Stimulated activated naive B cell treated with anti-CD40 and anti-IgM and Interleukin-4, amounts not matched to agents 10 μg/mL and 1 μg/mL and 100 μg/mL, for 72 hours (primary cell): ENCODE results near the gene TOM1L2.

Experiments used
- ATAC-seq, 2 donors: fragments of 150-1000 bp; cut with Tn5 transposase; replicated peaks; 2 replicates each; pipeline ENCODE4 v1.10.0; 2021; ENCODE audit warnings: moderate library complexity in 1 of 2
- DNase-seq: peaks from one replicate; pipeline ENCODE4 v3.0.0; 2021
- H3K27ac Mint-ChIP-seq: one replicate; pipeline ENCODE4 v1.8.0; 2022; ENCODE audit warnings: mild to moderate bottlenecking, mixed read lengths
- H3K27me3 Mint-ChIP-seq, 2 donors: one replicate each; pipeline ENCODE4 v1.8.0; 2022; ENCODE audit warnings: mixed read lengths in 2 of 2
- H3K36me3 Mint-ChIP-seq, 2 donors: one replicate each; pipeline ENCODE4 v1.8.0; 2022; ENCODE audit warnings: mixed read lengths in 2 of 2, mild to moderate bottlenecking in 1 of 2
- H3K4me1 Mint-ChIP-seq, 2 donors: one replicate each; pipeline ENCODE4 v1.8.0; 2022; ENCODE audit warnings: mixed read lengths in 2 of 2, mild to moderate bottlenecking in 1 of 2
- H3K4me3 Mint-ChIP-seq, 2 donors: one replicate each; pipeline ENCODE4 v1.8.0; 2022; ENCODE audit warnings: mild to moderate bottlenecking in 2 of 2, mixed read lengths in 2 of 2, moderate library complexity in 1 of 2
- H3K9me3 Mint-ChIP-seq, 2 donors: one replicate each; pipeline ENCODE4 v1.8.0; 2022; ENCODE audit warnings: mixed read lengths in 2 of 2, mild to moderate bottlenecking in 1 of 2

Gene TOM1L2

DNA sequence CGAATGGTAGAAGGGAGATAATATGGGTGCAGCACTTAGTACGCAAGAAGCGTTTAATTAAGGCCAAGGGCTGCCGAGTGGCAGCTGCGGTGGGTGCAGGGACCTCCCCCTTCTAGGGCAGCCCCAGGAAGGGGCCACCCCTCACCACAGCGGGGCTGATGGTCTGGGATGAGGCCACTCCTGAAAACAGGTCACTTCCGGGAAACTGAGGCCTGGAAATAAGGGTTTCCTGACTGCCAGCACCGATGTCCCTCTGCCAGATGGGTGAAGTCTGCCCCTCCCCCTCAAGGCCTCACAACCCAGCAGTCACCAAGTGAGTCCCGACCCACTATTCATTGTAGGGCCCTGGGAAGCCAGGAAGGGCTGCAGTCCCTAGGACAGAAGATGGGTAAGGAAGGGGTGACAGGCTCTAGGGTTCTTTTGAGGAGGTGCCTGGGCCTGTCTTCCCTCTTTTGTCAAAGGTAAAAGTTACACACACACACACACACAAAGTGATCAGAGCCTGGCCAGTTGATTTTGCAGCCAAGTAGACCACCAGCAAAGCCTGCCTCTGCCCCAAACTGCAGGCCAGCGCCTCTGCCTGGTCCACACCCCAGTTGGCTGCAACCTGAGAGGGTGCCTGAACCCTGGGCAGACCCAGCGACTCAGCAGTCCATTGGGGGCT, 147.9 kb downstream of the TOM1L2 start:
- peak overlapping the region; percentile 76 to 82 for H3K4me3 Mint-ChIP-seq
- peak; percentile 53 to 58 for ATAC-seq
- peak overlapping the region; percentile 94 for H3K27ac Mint-ChIP-seq
- peak; percentile 46 for DNase-seq
- no peaks in the 10 kb centered on the region for H3K9me3 Mint-ChIP-seq
- peaks cover 53 to 63% of the 10 kb centered on the region in 2 donors for H3K36me3 Mint-ChIP-seq
- H3K4me1 Mint-ChIP-seq: peaks cover 68 to 88% of the 10 kb centered on the region in 2 donors
- H3K27me3 Mint-ChIP-seq: no peaks in the 10 kb centered on the region

DNA sequence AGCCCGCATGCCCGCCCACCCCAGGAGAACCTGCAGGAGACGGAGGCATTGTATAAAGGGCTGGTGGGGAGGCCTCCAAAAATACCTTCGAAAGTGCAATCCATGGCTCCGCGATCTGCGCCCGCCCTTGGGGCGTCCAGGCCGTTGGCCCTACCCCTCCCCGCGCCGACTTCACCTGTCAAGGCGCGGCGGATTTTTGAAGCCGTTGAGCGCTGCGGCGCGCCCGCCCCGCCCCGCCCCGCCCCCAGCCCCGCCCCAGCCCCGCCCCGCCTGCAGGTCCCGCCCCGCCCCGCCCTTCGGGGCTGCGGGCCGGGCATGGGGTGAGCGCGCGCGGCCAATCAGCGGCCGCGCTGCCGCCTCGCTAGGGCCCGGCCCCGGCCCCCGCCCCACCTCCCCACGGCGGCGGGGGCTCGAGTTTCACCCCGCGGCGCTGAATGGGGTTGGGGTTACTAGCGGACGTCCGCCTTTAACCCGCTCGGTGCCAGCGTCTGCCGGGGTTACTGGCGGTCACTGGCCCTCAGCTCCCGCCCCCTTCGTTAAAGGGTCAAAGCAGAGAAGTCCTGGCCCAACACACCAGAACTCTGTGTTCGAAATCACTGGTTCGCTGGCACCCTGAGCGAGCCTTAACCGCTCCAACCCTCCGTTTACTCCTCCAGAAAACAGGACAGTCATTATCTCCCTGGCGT, 148.6 kb downstream of the TOM1L2 start:
- ATAC-seq (peak; percentile 74 to 83), DNase-seq (peak; percentile 69)
- Mint-ChIP-seq H3K4me1 (peaks cover 71 to 93% of the 10 kb centered on the region in 2 donors), H3K9me3 (no peaks in the 10 kb centered on the region), H3K4me3 (peak overlapping the region; percentile 76 to 82), H3K27me3 (no peaks in the 10 kb centered on the region), H3K27ac (peak overlapping the region; percentile 94), H3K36me3 (peaks cover 58 to 68% of the 10 kb centered on the region in 2 donors)

DNA sequence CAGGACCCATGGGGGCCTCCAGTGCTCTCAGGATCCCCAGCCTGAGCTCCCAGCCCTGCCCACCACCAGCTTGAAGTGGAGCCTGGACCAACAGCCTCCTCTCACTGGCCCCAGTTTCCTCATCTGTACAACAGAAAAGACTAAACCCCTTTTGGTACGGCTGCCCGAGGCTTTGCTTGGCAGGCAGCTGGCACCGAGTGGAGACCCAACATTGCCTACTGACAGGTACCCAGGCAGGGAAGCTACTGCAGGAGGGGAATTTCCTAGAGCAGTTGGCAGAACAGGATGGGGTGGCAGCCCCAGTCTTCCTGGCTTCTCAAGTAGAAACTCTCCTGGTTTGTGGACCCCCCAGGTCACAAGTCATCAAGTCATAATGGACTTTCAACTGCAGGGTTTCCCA, 149.6 kb downstream of the TOM1L2 start:
- Mint-ChIP-seq H3K9me3 (no peaks in the 10 kb centered on the region), H3K4me3 (peak overlapping the region; percentile 22 to 46), H3K27me3 (no peaks in the 10 kb centered on the region), H3K4me1 (peaks cover 68 to 86% of the 10 kb centered on the region in 2 donors), H3K36me3 (peaks cover 53 to 65% of the 10 kb centered on the region in 2 donors), H3K27ac (no peak overlapping the region)
- DNase-seq (no peak), ATAC-seq (no peak)

DNA sequence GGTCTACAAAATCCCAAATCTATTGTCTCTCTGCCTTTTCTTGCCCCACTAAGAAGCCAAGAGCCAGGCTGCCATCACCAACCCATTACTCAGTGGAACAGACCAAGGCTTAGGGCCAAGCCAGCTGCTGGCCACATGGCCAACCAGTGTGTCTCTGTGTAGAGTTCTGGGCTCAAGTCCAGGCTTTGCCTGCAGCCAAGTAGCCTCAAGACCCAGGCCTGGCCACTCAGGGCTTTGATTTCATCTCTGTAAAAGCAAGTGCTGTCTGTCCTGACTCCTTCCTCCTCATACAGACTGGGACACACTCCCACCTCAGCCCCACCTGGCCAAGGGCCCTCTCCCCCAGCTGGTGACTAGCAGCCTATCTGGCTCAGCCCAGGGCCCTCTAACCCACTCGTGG, 150.0 kb downstream of the TOM1L2 start:
- H3K27ac Mint-ChIP-seq: peak overlapping the region; percentile 71
- no peaks in the 10 kb centered on the region for H3K27me3 Mint-ChIP-seq
- no peak overlapping the region for H3K4me3 Mint-ChIP-seq
- H3K4me1 Mint-ChIP-seq: peaks cover 65 to 82% of the 10 kb centered on the region in 2 donors
- ATAC-seq (no peak), DNase-seq (no peak)
- H3K36me3 Mint-ChIP-seq: peaks cover 50 to 65% of the 10 kb centered on the region in 2 donors
- H3K9me3 Mint-ChIP-seq: no peaks in the 10 kb centered on the region

DNA sequence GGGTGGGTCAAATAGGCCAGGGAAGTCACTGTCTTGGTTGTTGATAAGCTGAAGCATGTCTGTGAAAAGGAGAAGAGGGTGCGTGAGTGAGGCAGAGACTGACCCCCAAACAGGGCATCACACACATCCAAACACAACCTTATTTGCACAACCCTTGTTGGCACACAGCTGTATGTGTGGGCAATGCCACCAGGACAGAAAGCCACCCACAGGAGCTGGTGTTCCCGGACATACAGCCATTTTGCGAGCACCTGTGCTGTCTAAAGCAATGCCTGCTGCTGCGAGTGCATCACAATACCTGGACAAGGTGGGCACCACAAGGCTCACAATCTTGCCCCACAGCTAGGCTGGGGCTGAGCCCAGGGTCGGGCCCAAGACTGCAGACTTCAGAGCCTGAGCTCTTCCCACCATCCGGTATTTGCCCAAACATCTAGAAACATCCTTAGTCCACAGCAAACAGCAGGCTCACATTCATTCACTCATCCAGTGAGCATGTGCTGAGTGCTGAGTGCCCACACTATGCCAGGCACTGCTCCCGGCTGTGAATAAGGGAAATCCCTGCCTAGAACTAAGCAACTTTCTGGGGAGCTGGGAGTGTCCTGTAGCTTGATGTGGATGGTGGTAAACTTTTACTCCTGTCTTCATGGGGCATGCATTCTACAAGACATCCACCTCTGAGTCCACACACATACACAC, 151.6 kb downstream of the TOM1L2 start:
- no peak for ATAC-seq
- DNase-seq: no peak
- Mint-ChIP-seq H3K4me3 (peak overlapping the region in 1 of 2 donors; percentile 56), H3K27ac (no peak overlapping the region), H3K27me3 (no peaks in the 10 kb centered on the region), H3K36me3 (peaks cover 50 to 63% of the 10 kb centered on the region in 2 donors), H3K9me3 (no peaks in the 10 kb centered on the region), H3K4me1 (peaks cover 53 to 75% of the 10 kb centered on the region in 2 donors)

DNA sequence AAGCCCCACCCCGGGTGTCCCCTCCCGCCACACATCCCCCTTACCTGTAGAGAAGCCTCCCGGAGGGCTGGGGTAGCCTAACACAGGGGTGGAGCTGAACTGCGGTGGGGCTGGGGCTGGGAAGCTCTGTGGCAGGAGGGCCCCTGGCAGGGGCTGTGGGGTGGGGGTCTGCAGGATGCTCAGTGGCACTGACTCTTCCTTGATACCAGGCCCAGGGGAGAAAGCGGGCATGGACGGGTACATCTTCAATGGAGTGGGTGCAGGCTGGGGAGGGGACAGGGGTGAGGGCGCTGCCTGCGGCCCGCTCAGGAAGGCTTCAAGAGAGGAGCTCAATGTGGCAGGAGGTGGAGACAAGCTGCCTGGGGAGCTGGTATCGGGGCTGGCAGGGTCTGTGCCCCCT, 152.2 kb downstream of the TOM1L2 start:
- Mint-ChIP-seq H3K4me3 (peak overlapping the region; percentile 33 to 56), H3K27ac (no peak overlapping the region), H3K36me3 (peaks cover 52 to 66% of the 10 kb centered on the region in 2 donors), H3K4me1 (peaks cover 51 to 76% of the 10 kb centered on the region in 2 donors), H3K27me3 (no peaks in the 10 kb centered on the region), H3K9me3 (no peaks in the 10 kb centered on the region)
- ATAC-seq (peak in 1 of 2 donors; percentile 1), DNase-seq (no peak)

DNA sequence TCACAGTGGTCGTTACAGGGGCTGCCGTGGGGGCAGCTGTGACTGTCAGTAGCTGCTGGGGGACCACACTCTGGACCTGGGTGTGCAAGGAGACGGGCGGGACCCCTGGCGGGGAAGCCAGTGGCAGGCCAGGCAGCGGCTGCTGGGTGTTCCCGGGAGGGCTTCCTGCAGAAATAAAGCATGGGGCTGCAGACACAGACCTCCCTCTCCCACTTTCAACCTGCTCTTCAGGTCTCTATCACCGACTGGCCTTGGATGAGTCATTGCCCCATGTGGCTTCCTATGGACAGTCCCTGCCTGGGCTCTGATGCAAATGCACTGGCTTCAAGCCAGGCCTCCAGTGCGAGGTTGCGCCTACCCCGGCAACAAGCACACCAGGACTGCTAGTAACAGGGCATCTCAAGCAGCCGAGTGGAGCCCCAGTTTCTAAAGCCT, 152.6 kb downstream of the TOM1L2 start:
- Mint-ChIP-seq H3K27me3 (no peaks in the 10 kb centered on the region), H3K4me3 (peak overlapping the region; percentile 33 to 56), H3K27ac (no peak overlapping the region), H3K36me3 (peaks cover 55 to 66% of the 10 kb centered on the region in 2 donors), H3K9me3 (no peaks in the 10 kb centered on the region), H3K4me1 (peaks cover 47 to 75% of the 10 kb centered on the region in 2 donors)
- peak; percentile 82 to 84 for ATAC-seq
- peak; percentile 85 for DNase-seq

DNA sequence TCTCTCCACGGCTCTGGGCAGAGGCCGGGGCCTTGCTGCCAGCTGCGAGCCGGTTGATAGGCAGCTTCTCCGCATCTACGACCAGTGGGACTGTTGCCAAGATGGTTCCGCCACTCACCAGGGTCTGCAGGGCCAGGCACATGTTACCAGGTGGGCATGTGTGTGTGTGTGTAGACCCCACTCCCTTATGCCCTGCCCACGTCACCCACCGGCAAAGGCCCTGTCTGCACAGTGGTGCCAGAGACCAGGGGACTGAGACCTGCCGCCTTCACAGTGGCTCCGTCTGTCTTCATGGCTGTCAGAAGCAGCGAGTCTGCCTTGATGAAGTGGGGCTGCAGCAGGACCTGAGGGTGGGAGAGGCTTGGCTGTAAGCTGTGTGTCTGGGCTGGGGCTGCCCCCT, 153.1 kb downstream of the TOM1L2 start:
- Mint-ChIP-seq H3K4me1 (peaks cover 42 to 70% of the 10 kb centered on the region in 2 donors), H3K9me3 (no peaks in the 10 kb centered on the region), H3K27ac (no peak overlapping the region), H3K27me3 (no peaks in the 10 kb centered on the region), H3K36me3 (peaks cover 54 to 71% of the 10 kb centered on the region in 2 donors), H3K4me3 (peak overlapping the region in 1 of 2 donors; percentile 56)
- DNase-seq: no peak
- no peak for ATAC-seq

DNA sequence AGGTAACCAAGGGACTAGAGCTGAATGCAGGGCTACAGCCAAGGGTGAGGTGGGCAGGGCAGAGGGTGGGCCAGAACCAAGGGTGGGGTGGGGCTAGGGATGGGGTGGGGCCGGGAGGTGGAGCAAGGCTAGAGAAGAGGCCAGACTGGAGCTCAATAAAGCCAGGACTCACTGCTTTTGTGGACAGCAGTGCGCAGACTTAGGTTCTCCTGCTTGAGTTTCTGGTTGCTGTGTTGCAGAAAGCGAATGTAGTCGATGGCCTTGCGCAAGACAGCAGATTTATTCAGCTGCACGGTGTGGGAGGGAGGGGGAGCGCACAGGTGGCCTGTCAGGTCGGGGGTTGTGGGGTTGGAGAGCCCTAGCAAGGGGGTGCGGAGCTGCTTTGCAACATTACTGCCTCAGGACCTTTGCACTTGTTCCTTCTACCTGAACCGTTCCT, 154.1 kb downstream of the TOM1L2 start:
- no peak for ATAC-seq
- Mint-ChIP-seq H3K36me3 (peaks cover 58 to 77% of the 10 kb centered on the region in 2 donors), H3K4me3 (no peak overlapping the region), H3K9me3 (no peaks in the 10 kb centered on the region), H3K27me3 (no peaks in the 10 kb centered on the region), H3K27ac (no peak overlapping the region), H3K4me1 (peaks cover 41 to 64% of the 10 kb centered on the region in 2 donors)
- DNase-seq: no peak

DNA sequence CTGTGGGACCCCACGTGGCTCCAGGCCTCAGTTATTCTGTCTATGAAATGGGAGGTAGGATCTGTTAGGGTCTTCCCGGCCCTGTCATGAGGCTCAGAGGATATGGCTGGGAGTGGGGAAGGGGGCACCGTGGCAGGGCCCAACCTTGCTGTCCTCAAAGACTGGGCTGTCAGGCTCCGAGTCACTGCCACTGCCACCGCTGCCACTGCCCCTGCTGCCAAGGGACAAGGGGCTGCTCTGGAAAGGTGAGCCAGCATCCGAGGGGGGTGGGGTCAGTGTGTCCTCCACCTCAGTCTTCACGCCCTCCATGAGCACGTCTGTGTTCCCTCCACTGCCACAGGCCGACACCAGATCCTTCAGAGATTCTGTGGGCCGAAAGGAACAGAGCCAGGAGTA, 154.7 kb downstream of the TOM1L2 start:
- peaks cover 39 to 59% of the 10 kb centered on the region in 2 donors for H3K4me1 Mint-ChIP-seq
- ATAC-seq: no peak

DNA sequence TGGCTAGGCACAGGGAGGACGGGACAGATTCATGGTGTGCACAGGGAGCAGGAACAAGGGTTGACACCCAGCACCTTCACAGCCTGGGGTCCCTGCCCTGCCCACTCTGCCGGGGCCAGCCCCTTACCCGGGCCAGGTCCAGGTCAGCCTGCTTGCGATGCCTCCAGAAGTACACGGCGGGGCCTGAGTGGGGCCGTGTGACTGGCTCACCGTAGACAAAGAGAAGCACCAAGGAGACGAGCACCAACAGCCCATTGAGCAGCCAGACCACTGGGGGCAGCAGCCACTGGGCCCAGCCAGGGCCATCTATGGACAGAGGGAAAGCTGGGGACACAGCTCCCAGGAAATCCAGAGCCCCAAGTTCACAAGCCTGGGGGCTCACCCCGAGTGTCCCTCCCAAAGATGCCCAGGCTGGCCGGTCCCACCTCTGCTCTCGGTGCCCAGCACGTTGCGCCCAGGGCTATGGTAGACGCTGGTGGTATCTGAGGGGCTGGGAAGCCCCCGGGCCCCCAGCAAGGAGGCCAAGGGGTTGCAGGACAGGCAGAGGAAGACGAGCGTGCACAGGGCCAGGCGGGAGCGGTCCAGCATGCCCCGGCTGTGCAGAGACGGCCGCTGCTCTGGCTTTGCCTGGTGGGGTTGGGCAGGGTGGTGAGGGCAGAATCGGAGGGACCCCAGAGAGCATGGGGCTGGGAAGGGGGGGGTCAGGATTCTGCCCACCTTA, 155.2 kb downstream of the TOM1L2 start:
- DNase-seq: no peak
- H3K4me3 Mint-ChIP-seq: peak overlapping the region in 1 of 2 donors; percentile 14
- peak overlapping the region; percentile 56 for H3K27ac Mint-ChIP-seq
- ATAC-seq: no peak
- H3K27me3 Mint-ChIP-seq: no peaks in the 10 kb centered on the region
- peaks cover 39 to 58% of the 10 kb centered on the region in 2 donors for H3K4me1 Mint-ChIP-seq
- H3K36me3 Mint-ChIP-seq: peaks cover 61 to 75% of the 10 kb centered on the region in 2 donors
- H3K9me3 Mint-ChIP-seq: no peaks in the 10 kb centered on the region

More for the DNA sequence above, 154.7 kb downstream of the TOM1L2 start:
- no peak for DNase-seq
- H3K27me3 Mint-ChIP-seq: no peaks in the 10 kb centered on the region
- H3K36me3 Mint-ChIP-seq: peaks cover 59 to 75% of the 10 kb centered on the region in 2 donors
- H3K27ac Mint-ChIP-seq: no peak overlapping the region
- no peaks in the 10 kb centered on the region for H3K9me3 Mint-ChIP-seq
- no peak overlapping the region for H3K4me3 Mint-ChIP-seq

DNA sequence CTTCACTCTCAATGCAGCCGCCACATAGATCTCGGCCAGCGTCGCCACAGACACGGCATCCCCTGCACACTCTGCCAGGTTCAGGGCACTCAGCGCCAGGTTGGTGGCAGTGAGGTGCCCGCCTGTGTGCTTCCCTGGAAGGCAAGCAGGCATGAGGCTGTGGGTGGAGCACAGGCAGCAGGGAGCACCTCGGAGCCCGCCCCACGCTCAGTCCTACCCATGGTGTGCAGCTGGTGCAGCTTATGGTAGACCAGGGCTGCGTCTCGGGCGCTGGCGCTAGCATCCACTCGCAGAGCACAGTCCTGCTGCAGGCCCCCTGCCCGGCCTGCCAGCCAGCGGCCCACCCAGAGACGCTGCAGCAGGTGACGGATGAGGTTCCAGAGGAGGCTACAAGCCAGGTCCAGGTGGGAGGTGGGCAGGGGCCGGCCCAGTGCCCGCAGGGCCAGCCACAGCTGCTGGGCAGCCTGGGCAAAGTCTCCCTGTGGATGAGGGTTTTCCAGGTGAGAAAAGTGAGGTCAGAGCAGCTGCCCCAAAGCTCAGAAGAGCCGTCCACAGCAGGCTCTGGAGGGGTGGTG, 155.9 kb downstream of the TOM1L2 start:
- no peak for ATAC-seq
- no peak for DNase-seq
- Mint-ChIP-seq H3K4me1 (peaks cover 40 to 58% of the 10 kb centered on the region in 2 donors), H3K4me3 (no peak overlapping the region), H3K27me3 (no peaks in the 10 kb centered on the region), H3K36me3 (peaks cover 65 to 79% of the 10 kb centered on the region in 2 donors), H3K9me3 (no peaks in the 10 kb centered on the region), H3K27ac (peak overlapping the region; percentile 56)

DNA sequence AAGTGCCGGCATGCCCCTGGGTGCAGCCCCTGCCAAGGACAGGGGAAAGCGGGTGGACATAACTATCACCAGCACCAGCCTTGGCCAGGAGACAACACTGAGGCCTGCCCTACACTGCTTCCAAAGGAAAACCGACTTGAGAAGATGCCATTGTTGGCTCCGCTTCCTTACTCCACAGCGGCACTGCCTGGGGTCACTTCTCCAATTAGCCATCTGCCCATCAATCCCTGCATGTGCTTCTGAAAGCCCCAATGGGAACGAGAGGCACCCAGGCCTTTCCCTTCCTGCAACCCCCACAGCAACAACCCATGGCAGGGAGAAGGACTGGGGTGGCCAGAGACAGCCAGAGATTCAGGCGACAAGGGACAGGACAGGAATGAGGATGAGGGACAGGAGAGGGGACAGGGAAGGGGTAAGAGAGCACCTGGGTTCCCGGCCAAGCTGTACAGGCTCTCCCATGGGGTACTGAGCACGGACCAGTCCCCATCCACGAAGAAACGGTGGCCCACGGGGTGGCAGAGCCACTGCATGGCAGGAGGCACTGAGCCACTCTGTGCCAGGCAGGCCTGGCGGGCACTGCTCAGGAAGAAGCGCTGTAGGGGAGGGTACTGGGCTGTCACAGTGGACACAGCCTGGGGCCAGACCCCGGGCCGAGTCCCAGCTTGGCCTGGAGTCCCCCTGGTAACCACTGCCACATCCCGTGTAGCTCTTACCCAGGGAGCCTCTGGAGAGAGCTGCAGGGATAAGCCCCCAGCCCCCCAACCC, 156.6 kb downstream of the TOM1L2 start:
- ATAC-seq (no peak), DNase-seq (no peak)
- no peaks in the 10 kb centered on the region for H3K9me3 Mint-ChIP-seq
- H3K4me3 Mint-ChIP-seq: peak overlapping the region in 1 of 2 donors; percentile 3
- H3K27ac Mint-ChIP-seq: peak overlapping the region; percentile 33
- peaks cover 67 to 77% of the 10 kb centered on the region in 2 donors for H3K36me3 Mint-ChIP-seq
- peaks cover 36 to 53% of the 10 kb centered on the region in 2 donors for H3K4me1 Mint-ChIP-seq
- H3K27me3 Mint-ChIP-seq: no peaks in the 10 kb centered on the region
